IMR-90 (cell line): ENCODE results near the gene MYL11. TPM values are rescaled to one million over a fixed set of nuclear protein-coding genes. Genes with fewer than 3 reads are reported as not detected.

Source experiments
- ATAC-seq: fragments of 200-7000 bp; cut with Tn5 transposase; 2 replicates; pipeline ENCODE4 v1.9.1; 2020; ENCODE audit warnings: low read depth, mild to moderate bottlenecking, moderate library complexity
- BruUV-seq: library from RNA; stranded (reverse); fragments of 400-500 nt; replicated peaks from 2 replicates; lab custom pipeline; 2021; lab: Mats Ljungman, UMichigan
- CTCF ChIA-PET: fragments of 300-600 bp; formaldehyde crosslinking; extraction: SDS; loops from one replicate; lab custom pipeline; 2021; ENCODE audit warnings: antibody characterized with exemption; lab: Yijun Ruan, JAX
- POLR2A ChIA-PET: fragments of 300-600 bp; sonication (Branson Sonifier 250); formaldehyde crosslinking; loops from one replicate; lab custom pipeline; 2022; ENCODE audit warnings: antibody characterized with exemption; ENCODE audit not compliant: unreplicated experiment; lab: Charles Lee
- DNase-seq: peaks from one replicate; pipeline ENCODE4 v3.0.0; 2013
- H2AFZ ChIP-seq: replicated peaks from 2 replicates; pipeline ENCODE3; 2013; ENCODE audit warnings: low read length, mild to moderate bottlenecking; ENCODE audit not compliant: poor library complexity
- H2AK5ac ChIP-seq: 2 replicates; pipeline ENCODE4 v1.6.1; 2013; ENCODE audit warnings: low read depth, low read length, inconsistent platforms
- H2AK9ac ChIP-seq: replicated peaks from 2 replicates; pipeline ENCODE3; 2013; ENCODE audit warnings: mild to moderate bottlenecking, low read depth, low read length, moderate library complexity; ENCODE audit not compliant: poor library complexity
- H2BK120ac ChIP-seq: 2 replicates; pipeline ENCODE4 v1.6.1; 2013; ENCODE audit warnings: low read depth, low read length, inconsistent platforms
- H2BK15ac ChIP-seq: 3 replicates; pipeline ENCODE4 v1.6.1; 2013; ENCODE audit warnings: low read depth, low read length, inconsistent platforms
- H2BK20ac ChIP-seq: 2 replicates; pipeline ENCODE4 v1.6.1; 2013; ENCODE audit warnings: low read depth, mild to moderate bottlenecking, inconsistent platforms, low read length, moderate library complexity
- H2BK5ac ChIP-seq: 2 replicates; pipeline ENCODE4 v1.6.1; 2013; ENCODE audit warnings: mild to moderate bottlenecking, low read depth, low read length, inconsistent platforms; ENCODE audit not compliant: poor library complexity, severe bottlenecking
- H3K14ac ChIP-seq: replicated peaks from 2 replicates; pipeline ENCODE4 v1.6.1; 2013; ENCODE audit warnings: low read depth, low read length, inconsistent platforms
- H3K18ac ChIP-seq: 2 replicates; pipeline ENCODE4 v1.6.1; 2013; ENCODE audit warnings: low read depth, low read length, control low read depth
- H3K23ac ChIP-seq: 2 replicates; pipeline ENCODE4 v1.6.1; 2013; ENCODE audit warnings: low read depth, low read length, inconsistent platforms
- H3K27ac ChIP-seq: 2 replicates; pipeline ENCODE4 v1.5.1; 2013; ENCODE audit warnings: mild to moderate bottlenecking, control low read depth, low read length; ENCODE audit not compliant: insufficient read depth
- H3K27me3 ChIP-seq: 2 replicates; pipeline ENCODE4 v1.6.1; 2013; ENCODE audit warnings: low read length; ENCODE audit not compliant: control insufficient read depth, insufficient read depth
- H3K36me3 ChIP-seq: 2 replicates; pipeline ENCODE4 v1.6.1; 2013; ENCODE audit warnings: low read length, mixed read lengths; ENCODE audit not compliant: control insufficient read depth, insufficient read depth
- H3K4ac ChIP-seq: 2 replicates; pipeline ENCODE4 v1.6.1; 2013; ENCODE audit warnings: low read depth, low read length, inconsistent platforms
- H3K4me1 ChIP-seq: 2 replicates; pipeline ENCODE4 v1.6.1; 2013; ENCODE audit warnings: low read length, mixed read lengths; ENCODE audit not compliant: control insufficient read depth, insufficient read depth
- H3K4me2 ChIP-seq: 2 replicates; pipeline ENCODE4 v1.6.1; 2013; ENCODE audit warnings: low read depth, mild to moderate bottlenecking, control low read depth, low read length, moderate library complexity
- H3K4me3 ChIP-seq: 2 replicates; pipeline ENCODE4 v1.5.1; 2013; ENCODE audit warnings: low read depth, mild to moderate bottlenecking, control low read depth, low read length, moderate library complexity; ENCODE audit not compliant: insufficient read depth
- H3K56ac ChIP-seq: 2 replicates; pipeline ENCODE4 v1.6.1; 2013; ENCODE audit warnings: low read length, inconsistent platforms; ENCODE audit not compliant: insufficient read depth; ENCODE audit errors: extremely low read depth
- H3K79me1 ChIP-seq, 2 experiments: 2 replicates each; pipeline ENCODE4 v1.6.1; 2013; ENCODE audit warnings: low read length in 2 of 2, inconsistent platforms in 1 of 2, low read depth in 1 of 2
- H3K9ac ChIP-seq: 2 replicates; pipeline ENCODE4 v1.6.1; 2013; ENCODE audit warnings: low read depth, low read length, control low read depth
- H3K9me1 ChIP-seq: 2 replicates; pipeline ENCODE4 v1.6.1; 2013; ENCODE audit warnings: low read length, inconsistent platforms; ENCODE audit not compliant: insufficient read depth
- H3K9me3 ChIP-seq: 2 replicates; pipeline ENCODE4 v1.6.1; 2013; ENCODE audit warnings: low read length; ENCODE audit not compliant: control insufficient read depth, insufficient read depth
- H4K20me1 ChIP-seq: 2 replicates; pipeline ENCODE4 v1.6.1; 2013; ENCODE audit warnings: low read length, inconsistent platforms; ENCODE audit not compliant: insufficient read depth
- H4K5ac ChIP-seq: 2 replicates; pipeline ENCODE4 v1.6.1; 2013; ENCODE audit warnings: mild to moderate bottlenecking, low read depth, low read length, control low read depth
- H4K8ac ChIP-seq, 2 experiments: 2 replicates each; pipeline ENCODE4 v1.6.1; 2013; ENCODE audit warnings: low read depth in 2 of 2, low read length in 2 of 2, control low read depth in 1 of 2, inconsistent platforms in 1 of 2
- H4K91ac ChIP-seq: 2 replicates; pipeline ENCODE4 v1.6.1; 2013; ENCODE audit warnings: low read depth, low read length, inconsistent platforms; ENCODE audit not compliant: insufficient read depth
- BHLHE40 ChIP-seq: fragments of 150-350 bp; IDR thresholded peaks from 2 replicates; pipeline ENCODE4 v1.6.1; 2016; ENCODE audit warnings: mild to moderate bottlenecking, low read depth, low read length
- FOS ChIP-seq: fragments of 150-350 bp; IDR thresholded peaks from 2 replicates; pipeline ENCODE4 v1.6.1; 2016; ENCODE audit warnings: low read depth, low read length
- MAFK ChIP-seq: IDR thresholded peaks from 2 replicates; pipeline ENCODE4 v1.6.1; 2012; ENCODE audit warnings: low read depth, low read length, improper control_type of control experiment
- MAZ ChIP-seq: IDR thresholded peaks from 2 replicates; pipeline ENCODE4 v1.6.1; 2012; ENCODE audit warnings: low read depth, mild to moderate bottlenecking, low read length, improper control_type of control experiment, moderate library complexity, borderline replicate concordance
- MXI1 ChIP-seq: IDR thresholded peaks from 2 replicates; pipeline ENCODE4 v1.6.1; 2012; ENCODE audit warnings: low read depth, mild to moderate bottlenecking, low read length, moderate library complexity, borderline replicate concordance
- NFE2L2 ChIP-seq: fragments of 150-350 bp; IDR thresholded peaks from 2 replicates; pipeline ENCODE4 v1.6.1; 2016; ENCODE audit warnings: low read depth, mild to moderate bottlenecking, low read length
- POLR2A ChIP-seq: IDR thresholded peaks from 2 replicates; pipeline ENCODE4 v1.6.1; 2012; ENCODE audit warnings: mild to moderate bottlenecking, low read depth, low read length
- RAD21 ChIP-seq: IDR thresholded peaks from 2 replicates; pipeline ENCODE4 v1.6.1; 2012; ENCODE audit warnings: low read length, improper control_type of control experiment
- RFX5 ChIP-seq: IDR thresholded peaks from 2 replicates; pipeline ENCODE4 v1.8.0; 2012; ENCODE audit warnings: low read depth, mild to moderate bottlenecking, low read length, moderate library complexity
- SMC3 ChIP-seq: fragments of 150-350 bp; IDR thresholded peaks from 2 replicates; pipeline ENCODE4 v1.6.1; 2016; ENCODE audit warnings: low read depth, mild to moderate bottlenecking, antibody characterized with exemption, low read length, moderate library complexity
- WGBS, 2 experiments: methylation state at CpG; one replicate each; pipeline versions ENCODE4 v1.1.5 to v1.1.7; 2013; ENCODE audit warnings: missing lambda C conversion rate in 2 of 2; ENCODE audit not compliant: insufficient read length in 1 of 2; ENCODE audit errors: extremely low coverage in 2 of 2; 5-methylcytosine and 5-hydroxymethylcytosine counted together
- dilution Hi-C: fragments of 300-500 bp; cut with HindIII; formaldehyde crosslinking; loops from one replicate; pipeline ENCODE4 v1.14.3; 2018; ENCODE audit warnings: low sequenced_read_pairs; ENCODE audit not compliant: unreplicated experiment
- in situ Hi-C: fragments of 300-500 bp; cut with MboI; formaldehyde crosslinking; loops from 3 replicates; pipeline ENCODE4 v1.14.3; 2019; ENCODE audit warnings: low sequenced_read_pairs, inconsistent platforms, mixed read lengths
- intact Hi-C: fragments of 100-400 bp; cut with micrococcal nuclease; formaldehyde crosslinking; loops from 2 replicates; pipeline ENCODE4 v1.10.0; 2022
- polyA plus RNA-seq, 3 experiments: library from polyadenylated mRNA; depleted of rRNA; stranded (reverse); fragments of >200 nt; gene quantifications; 2 replicates each; pipeline ENCODE4 v1.2.3, GENCODE V29; 2012; ENCODE audit warnings: low replicate concordance in 1 of 3
- total RNA-seq: library from RNA; depleted of rRNA; stranded (reverse); fragments of >200 nt; gene quantifications from 2 replicates; pipeline ENCODE4 v1.2.3, GENCODE V29; 2012
- TF ChIP-seq, protein P1 (sequence below): fragments of 150-350 bp; IDR thresholded peaks from 2 replicates; pipeline ENCODE4 v1.6.1; 2017; ENCODE audit warnings: mild to moderate bottlenecking, antibody characterized with exemption, low read length, low read depth
- TF ChIP-seq, protein P2 (sequence below): fragments of 150-350 bp; IDR thresholded peaks from 2 replicates; pipeline ENCODE4 v1.6.1; 2016; ENCODE audit warnings: low read depth, mild to moderate bottlenecking, low read length, moderate library complexity, borderline replicate concordance

MYL11 gene
- total and polyA plus RNA-seq, 2 of the 4 experiments (the other 2 are of a cell fraction), result 1.1 TPM; not detected in 1

DNA sequence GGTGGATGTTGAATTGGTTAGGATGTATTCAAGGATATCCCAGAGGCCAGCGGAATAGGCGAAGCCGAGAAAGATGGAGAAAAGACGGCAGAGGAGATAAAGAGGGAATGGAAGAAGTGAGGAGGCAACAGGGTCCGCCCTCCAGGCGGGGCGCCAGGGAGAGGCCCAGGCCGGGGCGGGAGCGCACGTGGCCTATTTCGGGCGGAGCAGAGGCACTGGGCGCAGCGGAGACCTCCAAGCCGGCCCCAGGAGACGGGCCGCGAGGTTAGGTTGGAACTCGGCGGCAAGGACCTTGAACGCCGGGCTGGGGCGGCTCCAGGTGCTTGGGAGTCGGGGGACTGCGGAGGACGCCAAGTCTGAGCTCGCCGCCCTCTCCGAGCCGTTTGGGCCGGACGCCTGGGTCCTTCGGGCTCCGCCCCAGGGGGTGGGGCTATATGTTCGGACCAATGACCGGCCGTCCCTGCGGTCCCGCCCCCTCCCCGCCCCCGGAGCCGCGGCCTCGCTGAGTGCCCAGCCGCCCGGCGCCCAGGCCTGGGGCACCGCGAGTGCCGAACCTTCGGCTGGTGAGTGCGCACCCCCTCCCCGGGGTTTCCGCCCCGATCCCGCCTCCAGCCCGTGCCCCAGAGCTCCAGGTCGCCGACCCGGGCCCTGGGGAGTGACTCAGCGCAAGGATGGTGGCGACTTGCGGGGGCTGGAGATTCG lies 32.7 kb downstream of the MYL11 start, which contains the start of gene ZNF771:
ZNF771 (plus strand) TSS at position 505 of the 702 bp plus-strand sequence. CDS start 448 bp downstream, outside the sequence.
- H3K9ac ChIP-seq, result peak within 1 kb of the TSS; percentile 87
- no TSS peak for BruUV-seq
- H2AK9ac ChIP-seq, result peak within 1 kb of the TSS; percentile 92
- peak within 1 kb of the TSS; percentile 77 for H3K56ac ChIP-seq
- ChIA-PET CTCF (no interaction called here), POLR2A (interaction anchor here (1.0 to 1.1 kb wide), 2 partner anchors 10 to 12 kb away, joined by 3 to 7 read pairs; partner anchors contain the start of gene ZNF48)
- TF ChIP-seq, protein P1, sequence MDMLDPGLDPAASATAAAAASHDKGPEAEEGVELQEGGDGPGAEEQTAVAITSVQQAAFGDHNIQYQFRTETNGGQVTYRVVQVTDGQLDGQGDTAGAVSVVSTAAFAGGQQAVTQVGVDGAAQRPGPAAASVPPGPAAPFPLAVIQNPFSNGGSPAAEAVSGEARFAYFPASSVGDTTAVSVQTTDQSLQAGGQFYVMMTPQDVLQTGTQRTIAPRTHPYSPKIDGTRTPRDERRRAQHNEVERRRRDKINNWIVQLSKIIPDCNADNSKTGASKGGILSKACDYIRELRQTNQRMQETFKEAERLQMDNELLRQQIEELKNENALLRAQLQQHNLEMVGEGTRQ, result peak; percentile 85
- TF ChIP-seq, protein P2, sequence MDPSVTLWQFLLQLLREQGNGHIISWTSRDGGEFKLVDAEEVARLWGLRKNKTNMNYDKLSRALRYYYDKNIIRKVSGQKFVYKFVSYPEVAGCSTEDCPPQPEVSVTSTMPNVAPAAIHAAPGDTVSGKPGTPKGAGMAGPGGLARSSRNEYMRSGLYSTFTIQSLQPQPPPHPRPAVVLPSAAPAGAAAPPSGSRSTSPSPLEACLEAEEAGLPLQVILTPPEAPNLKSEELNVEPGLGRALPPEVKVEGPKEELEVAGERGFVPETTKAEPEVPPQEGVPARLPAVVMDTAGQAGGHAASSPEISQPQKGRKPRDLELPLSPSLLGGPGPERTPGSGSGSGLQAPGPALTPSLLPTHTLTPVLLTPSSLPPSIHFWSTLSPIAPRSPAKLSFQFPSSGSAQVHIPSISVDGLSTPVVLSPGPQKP, result no peak
- TF ChIP-seq MXI1 (peak; percentile 91), MAFK (no peak), MAZ (peak; percentile 15; the same call in 1 of the 2 replicates), NFE2L2 (no peak; the same call in 1 of the 2 replicates), SMC3 (no peak), POLR2A (peak; percentile 64; the same call in 1 of the 2 replicates), RFX5 (no peak), RAD21 (no peak), BHLHE40 (peak; percentile 75), FOS (no peak; the same call in 1 of the 2 replicates)
- in situ Hi-C loops (loop anchor here (10.0 to 25.0 kb wide), 2 partner anchors 220 to 332 kb away; partner anchors contain the start of genes BOLA2B, CORO1A, PPP4C and SLX1A), intact Hi-C loops (loop anchor here (10.0 kb wide), 1 partner anchor 312 kb away; the partner anchor contains the start of genes TBX6 and YPEL3), dilution Hi-C loops (no loop called here)
- H2BK20ac ChIP-seq, result peak within 1 kb of the TSS; percentile 32
- ATAC-seq (peak; percentile 96), DNase-seq (peak; percentile 76)
- WGBS, 2 experiments, result 0% methylated on average over 9 of the region's 65 CpGs; no CpG with 5 or more reads in 1 of the 2 experiments
- H2BK120ac ChIP-seq, result peak within 1 kb of the TSS; percentile 74
- H3K4me3 ChIP-seq, result peak within 1 kb of the TSS; percentile 71
- H3K14ac ChIP-seq, result peak within 1 kb of the TSS; percentile 97
- no peaks in the 10 kb centered on the region for H3K27me3 ChIP-seq
- peaks cover 11% of the 10 kb centered on the region for H3K36me3 ChIP-seq
- H3K9me3 ChIP-seq, result no peaks in the 10 kb centered on the region
- H4K20me1 ChIP-seq, result peaks cover 10% of the 10 kb centered on the region; the same call in 1 of the 2 replicates
- peak within 1 kb of the TSS; percentile 33; the same call in 2 of the 3 replicates for H2BK15ac ChIP-seq
- peak within 1 kb of the TSS; percentile 39; the same call in 1 of the 2 replicates for H3K18ac ChIP-seq
- peak within 1 kb of the TSS; percentile 97 for H2AFZ ChIP-seq
- H3K4me2 ChIP-seq, result peak within 1 kb of the TSS; percentile 93
- peak within 1 kb of the TSS; percentile 84 for H3K27ac ChIP-seq
- H3K9me1 ChIP-seq, result peaks cover 11% of the 10 kb centered on the region
- H3K23ac ChIP-seq, result peak within 1 kb of the TSS; percentile 86
- peak within 1 kb of the TSS; percentile 72 for H4K5ac ChIP-seq
- H2BK5ac ChIP-seq, result peak within 1 kb of the TSS; percentile 82
- peak within 1 kb of the TSS; percentile 95 for H3K4ac ChIP-seq
- H3K4me1 ChIP-seq, result peaks cover 11% of the 10 kb centered on the region
- peaks cover 15 to 43% of the 10 kb centered on the region in 2 experiments for H3K79me1 ChIP-seq
- H4K91ac ChIP-seq, result peak within 1 kb of the TSS; percentile 59
- peak within 1 kb of the TSS; percentile 90 for H2AK5ac ChIP-seq
- H4K8ac ChIP-seq, result peak within 1 kb of the TSS; percentile 84 to 96
